Measurements from ENCODE around the gene RADIL. TPM values are rescaled to one million over a fixed set of nuclear protein-coding genes. Genes with fewer than 3 reads are reported as not detected.

The RADIL gene, protein sequence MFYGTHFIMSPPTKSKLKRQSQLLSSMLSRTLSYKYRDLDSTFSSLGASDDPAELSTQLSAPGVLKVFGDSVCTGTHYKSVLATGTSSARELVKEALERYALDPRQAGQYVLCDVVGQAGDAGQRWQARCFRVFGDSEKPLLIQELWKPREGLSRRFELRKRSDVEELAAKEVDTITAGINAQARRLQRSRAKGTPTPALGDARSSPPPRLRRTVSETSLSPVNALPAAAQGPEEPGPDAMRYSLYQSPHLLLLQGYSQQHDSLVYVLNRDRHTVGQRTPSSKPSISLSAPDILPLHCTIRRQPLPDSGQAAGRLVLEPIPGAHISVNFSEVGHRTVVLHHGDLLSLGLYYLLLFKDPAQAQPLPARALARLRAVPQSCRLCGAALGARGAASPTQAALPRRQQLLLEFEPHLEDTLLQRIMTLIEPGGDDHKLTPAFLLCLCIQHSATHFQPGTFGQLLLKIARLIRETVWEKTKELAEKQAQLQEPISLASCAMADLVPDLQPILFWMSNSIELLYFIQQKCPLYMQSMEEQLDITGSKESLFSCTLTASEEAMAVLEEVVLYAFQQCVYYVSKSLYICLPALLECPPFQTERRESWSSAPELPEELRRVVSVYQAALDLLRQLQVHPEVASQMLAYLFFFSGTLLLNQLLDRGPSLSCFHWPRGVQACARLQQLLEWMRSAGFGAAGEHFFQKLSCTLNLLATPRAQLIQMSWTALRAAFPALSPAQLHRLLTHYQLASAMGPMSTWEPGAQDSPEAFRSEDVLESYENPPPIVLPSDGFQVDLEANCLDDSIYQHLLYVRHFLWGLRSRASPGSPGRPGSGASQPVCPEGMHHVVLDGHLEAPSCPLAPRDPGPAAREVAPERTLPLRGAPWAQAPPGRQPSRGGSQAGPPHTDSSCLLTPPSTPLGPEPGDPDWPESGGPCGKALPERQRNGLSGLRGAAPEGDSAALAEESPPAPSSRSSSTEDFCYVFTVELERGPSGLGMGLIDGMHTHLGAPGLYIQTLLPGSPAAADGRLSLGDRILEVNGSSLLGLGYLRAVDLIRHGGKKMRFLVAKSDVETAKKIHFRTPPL
- total RNA-seq (under 1 TPM; 0.04 to 0.20 TPM), polyA plus RNA-seq (not detected)

DNA sequence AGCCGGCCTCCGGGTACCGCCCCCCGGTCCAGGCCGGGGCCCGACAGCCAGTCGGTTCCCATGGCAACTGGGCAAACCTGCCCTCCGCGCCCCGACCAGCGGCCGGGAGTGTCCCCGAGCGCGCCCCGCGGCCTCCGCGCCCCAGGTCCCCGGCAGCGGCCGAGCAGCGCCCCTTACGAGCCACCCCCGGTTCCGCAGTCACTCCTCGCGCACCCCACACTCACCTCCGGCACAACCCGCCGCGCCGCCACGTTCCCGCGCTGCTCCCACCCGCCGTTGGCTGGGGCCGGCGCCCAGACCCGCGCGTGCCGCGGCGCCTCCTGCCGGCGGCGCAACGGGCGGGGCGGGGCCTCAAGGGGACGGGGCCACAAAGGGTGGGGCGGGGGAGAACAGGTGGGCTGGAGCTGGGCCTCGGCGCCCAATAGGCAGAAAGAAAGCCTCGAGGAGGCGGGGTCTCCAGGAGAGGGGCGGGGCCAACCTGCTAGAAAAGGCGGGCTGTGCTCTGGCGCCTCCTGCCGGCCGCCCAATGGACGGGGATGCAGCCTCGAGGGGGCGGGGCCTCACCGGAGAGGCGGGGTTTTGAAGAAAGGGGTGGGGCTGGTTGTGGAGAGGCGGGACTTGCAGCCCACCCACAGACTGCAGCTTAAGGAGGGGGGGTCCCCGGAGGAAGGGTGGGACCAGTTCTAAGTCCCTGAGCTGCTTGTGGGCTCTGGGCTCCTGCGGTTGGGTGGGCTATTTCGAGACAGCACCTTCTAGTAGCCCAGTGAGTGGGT, at the start of gene RADIL:
Gene RADIL (minus strand): TSS at position 345 of the 773 bp plus-strand sequence. CDS start 5,577 bp downstream, outside the sequence.
- Histone ChIP-seq H3K9me3 (ENCODE audit: low read length) (no peaks in the 10 kb centered on the region), H3K4me3 (ENCODE audit: low read length) (no peak within 1 kb of the TSS), H3K4me1 (ENCODE audit: insufficient read depth, low read length) (peaks cover 4% of the 10 kb centered on the region), H3K36me3 (ENCODE audit: insufficient read depth, low read length) (no peaks in the 10 kb centered on the region), H3K27me3 (ENCODE audit: insufficient read depth, low read length, poor library complexity, severe bottlenecking) (peaks cover 8% of the 10 kb centered on the region), H3K27ac (ENCODE audit: low read depth, low read length) (no peak within 1 kb of the TSS)
- Mint-ChIP-seq H3K27me3 (peaks cover 27 to 53% of the 10 kb centered on the region in 2 donors), H3K4me1 (peaks cover 11 to 12% (median 11%) of the 10 kb centered on the region in 3 donors), H3K4me3 (peak within 1 kb of the TSS; percentile 64 to 84 (median 68)), H3K9me3 (peaks cover 0 to 3% (median 0%) of the 10 kb centered on the region in 5 donors), H3K27ac (peak within 1 kb of the TSS in 1 of 8 donors; percentile 19), H3K36me3 (no peaks in the 10 kb centered on the region)
- ChIA-PET POLR2A (no interaction called here), CTCF (interaction anchor here (0.5 to 1.4 kb wide), 2 partner anchors 24 to 88 kb away, joined by 3 to 4 read pairs; no protein-coding TSS in a partner anchor)
- DNase-seq = peak; percentile 69 to 89 (median 81)

- Histone ChIP-seq H3K4me1 (ENCODE audit: insufficient read depth, low read length) (no peaks in the 10 kb centered on the region), H3K36me3 (ENCODE audit: insufficient read depth, low read length) (no peaks in the 10 kb centered on the region), H3K4me3 (ENCODE audit: low read length) (no peak overlapping the region), H3K27ac (ENCODE audit: low read depth, low read length) (no peak overlapping the region), H3K27me3 (ENCODE audit: insufficient read depth, low read length, poor library complexity, severe bottlenecking) (no peaks in the 10 kb centered on the region), H3K9me3 (ENCODE audit: low read length) (no peaks in the 10 kb centered on the region)
- DNase-seq = no peak
- Mint-ChIP-seq H3K4me3 (no peak overlapping the region), H3K36me3 (no peaks in the 10 kb centered on the region), H3K9me3 (no peaks in the 10 kb centered on the region), H3K27ac (no peak overlapping the region), H3K4me1 (no peaks in the 10 kb centered on the region), H3K27me3 (peaks cover 3 to 14% of the 10 kb centered on the region in 2 donors)
- CTCF ChIA-PET = no interaction called here
- POLR2A ChIA-PET = no interaction called here
Observed at GRCh38 chr7:4931943-4932342, 48.4 kb upstream of the RADIL start.

- no peaks in the 10 kb centered on the region for H3K36me3 ChIP-seq (ENCODE audit: insufficient read depth, low read length)
- peaks cover 7 to 15% of the 10 kb centered on the region in 2 donors for H3K27me3 Mint-ChIP-seq
- CTCF ChIA-PET = no interaction called here
- POLR2A ChIA-PET = no interaction called here
- no peak overlapping the region for H3K27ac ChIP-seq (ENCODE audit: low read depth, low read length)
- no peak overlapping the region for H3K4me3 Mint-ChIP-seq
- H3K27ac Mint-ChIP-seq = no peak overlapping the region
- DNase-seq = no peak
- H3K4me3 ChIP-seq (ENCODE audit: low read length) = no peak overlapping the region
- H3K4me1 Mint-ChIP-seq = no peaks in the 10 kb centered on the region
- H3K4me1 ChIP-seq (ENCODE audit: insufficient read depth, low read length) = no peaks in the 10 kb centered on the region
- H3K27me3 ChIP-seq (ENCODE audit: insufficient read depth, low read length, poor library complexity, severe bottlenecking) = no peaks in the 10 kb centered on the region
- H3K9me3 ChIP-seq (ENCODE audit: low read length) = no peaks in the 10 kb centered on the region
- no peaks in the 10 kb centered on the region for H3K9me3 Mint-ChIP-seq
- H3K36me3 Mint-ChIP-seq = no peaks in the 10 kb centered on the region
Observed at GRCh38 chr7:4929005-4929404, 45.5 kb upstream of the RADIL start.

GRCh38 chr7:4928445-4928844, 44.9 kb upstream of the RADIL start:
- ChIA-PET CTCF (no interaction called here), POLR2A (no interaction called here)
- DNase-seq = no peak
- Mint-ChIP-seq H3K27me3 (peaks cover 7 to 17% of the 10 kb centered on the region in 2 donors), H3K27ac (no peak overlapping the region), H3K4me1 (no peaks in the 10 kb centered on the region), H3K4me3 (no peak overlapping the region), H3K9me3 (no peaks in the 10 kb centered on the region), H3K36me3 (no peaks in the 10 kb centered on the region)
- Histone ChIP-seq H3K36me3 (ENCODE audit: insufficient read depth, low read length) (no peaks in the 10 kb centered on the region), H3K4me3 (ENCODE audit: low read length) (no peak overlapping the region), H3K27ac (ENCODE audit: low read depth, low read length) (no peak overlapping the region), H3K4me1 (ENCODE audit: insufficient read depth, low read length) (no peaks in the 10 kb centered on the region), H3K9me3 (ENCODE audit: low read length) (no peaks in the 10 kb centered on the region), H3K27me3 (ENCODE audit: insufficient read depth, low read length, poor library complexity, severe bottlenecking) (no peaks in the 10 kb centered on the region)

GRCh38 chr7:4919969-4920766, 36.7 kb upstream of the RADIL start:
- Histone ChIP-seq H3K36me3 (ENCODE audit: insufficient read depth, low read length) (no peaks in the 10 kb centered on the region), H3K27me3 (ENCODE audit: insufficient read depth, low read length, poor library complexity, severe bottlenecking) (no peaks in the 10 kb centered on the region), H3K4me1 (ENCODE audit: insufficient read depth, low read length) (no peaks in the 10 kb centered on the region), H3K27ac (ENCODE audit: low read depth, low read length) (no peak overlapping the region), H3K9me3 (ENCODE audit: low read length) (no peaks in the 10 kb centered on the region), H3K4me3 (ENCODE audit: low read length) (no peak overlapping the region)
- POLR2A ChIA-PET = no interaction called here
- peaks cover 7 to 10% of the 10 kb centered on the region in 2 donors for H3K27me3 Mint-ChIP-seq
- no peak overlapping the region for H3K27ac Mint-ChIP-seq
- DNase-seq = no peak
- H3K36me3 Mint-ChIP-seq = no peaks in the 10 kb centered on the region
- H3K4me3 Mint-ChIP-seq = no peak overlapping the region
- H3K9me3 Mint-ChIP-seq = peaks cover 0 to 10% (median 0%) of the 10 kb centered on the region in 5 donors
- no peaks in the 10 kb centered on the region for H3K4me1 Mint-ChIP-seq
- CTCF ChIA-PET = no interaction called here

GRCh38 chr7:4916113-4916512, 32.6 kb upstream of the RADIL start:
- CTCF ChIA-PET = no interaction called here
- POLR2A ChIA-PET = no interaction called here
- Histone ChIP-seq H3K9me3 (ENCODE audit: low read length) (no peaks in the 10 kb centered on the region), H3K27me3 (ENCODE audit: insufficient read depth, low read length, poor library complexity, severe bottlenecking) (no peaks in the 10 kb centered on the region), H3K27ac (ENCODE audit: low read depth, low read length) (no peak overlapping the region), H3K36me3 (ENCODE audit: insufficient read depth, low read length) (no peaks in the 10 kb centered on the region), H3K4me3 (ENCODE audit: low read length) (no peak overlapping the region), H3K4me1 (ENCODE audit: insufficient read depth, low read length) (no peaks in the 10 kb centered on the region)
- no peak overlapping the region for H3K4me3 Mint-ChIP-seq
- DNase-seq = no peak
- H3K4me1 Mint-ChIP-seq = no peaks in the 10 kb centered on the region
- H3K27ac Mint-ChIP-seq = no peak overlapping the region
- no peaks in the 10 kb centered on the region for H3K36me3 Mint-ChIP-seq
- H3K27me3 Mint-ChIP-seq = peaks cover 3 to 5% of the 10 kb centered on the region in 2 donors
- H3K9me3 Mint-ChIP-seq = peaks cover 0 to 10% (median 0%) of the 10 kb centered on the region in 5 donors

DNA sequence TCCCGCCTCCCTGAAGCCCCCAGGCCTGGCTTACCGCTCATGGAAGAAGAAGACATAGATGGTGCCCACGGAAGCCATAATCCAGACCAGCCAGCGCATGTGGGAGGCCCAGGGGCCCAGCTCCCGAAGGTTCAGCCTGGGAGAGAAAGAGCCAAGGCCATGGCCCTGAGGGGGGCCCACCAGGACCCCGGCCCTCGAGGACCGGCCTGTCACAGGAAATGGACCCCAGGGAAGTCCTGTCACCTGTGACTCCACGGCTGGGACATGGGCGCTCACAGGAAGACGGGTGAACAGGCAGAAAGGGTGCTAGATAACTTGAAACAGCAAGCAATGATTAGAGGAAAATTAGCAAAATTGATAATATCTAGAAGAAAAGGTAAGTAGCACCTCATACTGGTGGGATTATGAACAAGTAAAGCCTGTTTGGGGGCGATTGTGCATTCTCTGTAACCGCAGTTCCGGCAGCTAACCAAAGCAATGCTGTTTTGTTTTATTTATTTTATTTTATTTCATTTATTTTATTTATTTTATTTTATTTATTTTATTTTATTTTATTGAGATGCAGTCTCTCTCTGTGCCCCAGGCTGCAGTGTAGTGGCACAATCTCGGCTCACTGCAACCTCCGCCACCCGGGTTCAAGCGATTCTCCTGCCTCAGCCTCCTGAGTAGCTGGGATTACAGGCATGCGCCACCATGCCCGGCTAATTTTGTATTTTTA, 27.8 kb upstream of the RADIL start:
- POLR2A ChIA-PET = no interaction called here
- H3K4me1 ChIP-seq (ENCODE audit: insufficient read depth, low read length) = no peaks in the 10 kb centered on the region
- Mint-ChIP-seq H3K4me3 (no peak overlapping the region), H3K36me3 (no peaks in the 10 kb centered on the region), H3K4me1 (no peaks in the 10 kb centered on the region), H3K9me3 (peaks cover 0 to 2% (median 0%) of the 10 kb centered on the region in 5 donors), H3K27ac (no peak overlapping the region), H3K27me3 (peaks cover 5 to 8% of the 10 kb centered on the region in 2 donors)
- H3K9me3 ChIP-seq (ENCODE audit: low read length) = no peaks in the 10 kb centered on the region
- H3K36me3 ChIP-seq (ENCODE audit: insufficient read depth, low read length) = no peaks in the 10 kb centered on the region
- no peaks in the 10 kb centered on the region for H3K27me3 ChIP-seq (ENCODE audit: insufficient read depth, low read length, poor library complexity, severe bottlenecking)
- DNase-seq = no peak
- CTCF ChIA-PET = no interaction called here
- no peak overlapping the region for H3K27ac ChIP-seq (ENCODE audit: low read depth, low read length)
- no peak overlapping the region for H3K4me3 ChIP-seq (ENCODE audit: low read length)

All from CD8-positive, alpha-beta memory T cell (primary cell).